Activated B cell treated with CpG ODN at 0.5 μM for 24 hours (primary cell): Measurements from ENCODE around the gene RNF225. TPM values are rescaled to one million over a fixed set of nuclear protein-coding genes. Genes with fewer than 3 reads are reported as not detected.
A peak's percentile ranks its signal among the peaks of the same experiment; 100 is the strongest.

Experiments used
- ATAC-seq: fragments of 200-7000 bp; cut with Tn5 transposase; one replicate; pipeline ENCODE4 v1.10.0; 2021; ENCODE audit warnings: low read depth, mild to moderate bottlenecking, moderate library complexity
- CTCF ChIA-PET: fragments of 350-600 bp; sonication (Branson Sonifier 250); formaldehyde crosslinking; loops from one replicate; lab custom pipeline; 2021; ENCODE audit warnings: antibody characterized with exemption; lab: Charles Lee
- POLR2A ChIA-PET: fragments of 350-600 bp; sonication (Branson Sonifier 250); formaldehyde crosslinking; loops from one replicate; lab custom pipeline; 2021; ENCODE audit warnings: antibody characterized with exemption; lab: Charles Lee
- DNase-seq: peaks from one replicate; pipeline ENCODE4 v3.0.0; 2022
- H3K27ac Mint-ChIP-seq: one replicate; pipeline ENCODE4 v1.8.0; 2020; ENCODE audit warnings: mixed read lengths
- H3K27me3 Mint-ChIP-seq: one replicate; pipeline ENCODE4 v1.8.0; 2021; ENCODE audit warnings: mixed read lengths
- H3K36me3 Mint-ChIP-seq: one replicate; pipeline ENCODE4 v1.8.0; 2021; ENCODE audit warnings: low read depth, mixed read lengths
- H3K4me1 Mint-ChIP-seq: one replicate; pipeline ENCODE4 v1.8.0; 2021; ENCODE audit warnings: mixed read lengths
- H3K4me3 Mint-ChIP-seq: one replicate; pipeline ENCODE4 v1.8.0; 2020; ENCODE audit warnings: mild to moderate bottlenecking, mixed read lengths
- H3K9me3 Mint-ChIP-seq: one replicate; pipeline ENCODE4 v1.8.0; 2020; ENCODE audit warnings: mixed read lengths
- intact Hi-C: fragments of 100-400 bp; cut with micrococcal nuclease; formaldehyde crosslinking; loops from one replicate; pipeline ENCODE4 v1.15.1; 2024
- total RNA-seq: library from RNA; stranded (reverse); gene quantifications from 2 replicates; pipeline ENCODE4 v1.2.3, GENCODE V29; 2022
- TF ChIP-seq, protein P1 (sequence below): fragments of 200-600 bp; IDR thresholded peaks from one replicate; pipeline ENCODE4 v1.8.0; 2022; ENCODE audit warnings: antibody characterized with exemption, mild to moderate bottlenecking

RNF225 gene
- total RNA-seq, 1 donor from 2014 or later = not detected

DNA sequence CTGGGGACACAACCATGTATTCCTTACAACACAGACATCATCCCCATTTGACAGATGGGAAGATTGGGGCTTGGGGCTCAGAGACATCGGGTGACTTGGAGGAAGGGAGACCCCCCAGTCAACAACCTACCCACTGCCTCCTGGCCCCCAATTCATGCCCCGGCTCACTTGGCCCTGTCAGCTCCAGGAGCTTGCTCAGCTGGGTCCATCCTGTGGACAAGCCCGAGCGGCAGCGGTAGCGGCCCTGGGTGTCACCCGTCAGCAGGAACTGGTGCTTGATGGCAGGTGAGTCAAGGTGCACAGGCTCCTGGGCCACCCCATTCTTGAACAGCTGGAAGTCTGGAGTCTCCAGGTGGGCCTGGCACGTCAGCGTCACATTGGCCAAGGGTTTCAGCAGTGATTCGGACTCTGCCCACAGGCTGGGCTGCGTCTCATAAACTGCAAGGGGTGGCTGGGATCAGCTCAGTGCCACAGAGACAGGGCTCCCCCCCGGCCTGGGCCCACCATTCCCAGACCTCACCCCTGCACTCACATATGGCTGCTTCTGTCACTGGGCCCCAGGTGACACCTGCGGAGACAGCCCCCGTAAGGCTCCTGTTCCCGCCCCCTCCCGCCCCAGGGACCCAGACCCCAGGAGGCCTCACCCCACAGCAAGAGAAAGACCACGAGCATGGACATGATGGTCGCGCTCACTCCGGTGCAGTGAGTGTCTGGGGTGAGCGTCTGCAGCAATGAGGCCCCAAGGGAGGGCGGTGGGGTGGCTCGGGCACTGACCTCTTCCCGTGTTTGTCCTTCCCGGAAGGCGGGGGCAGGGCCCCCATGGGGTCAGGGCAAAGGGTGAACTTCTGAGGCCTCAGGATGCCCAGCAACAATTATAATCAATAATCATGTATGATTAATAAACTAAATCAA is 42.4 kb upstream of the RNF225 start, which contains the start of gene A1BG:
Gene A1BG (minus strand): TSS at position 733 of the 912 bp plus-strand sequence. CDS start 55 bp downstream, at position 678.
- DNase-seq (no peak), ATAC-seq (no peak)
- Mint-ChIP-seq H3K36me3 (peaks cover 6% of the 10 kb centered on the region), H3K27me3 (no peaks in the 10 kb centered on the region), H3K4me3 (no peak within 1 kb of the TSS), H3K9me3 (no peaks in the 10 kb centered on the region), H3K27ac (no peak within 1 kb of the TSS), H3K4me1 (peaks cover 31% of the 10 kb centered on the region)
- POLR2A ChIA-PET = no interaction called here
- CTCF ChIA-PET = no interaction called here
- TF ChIP-seq, protein P1, sequence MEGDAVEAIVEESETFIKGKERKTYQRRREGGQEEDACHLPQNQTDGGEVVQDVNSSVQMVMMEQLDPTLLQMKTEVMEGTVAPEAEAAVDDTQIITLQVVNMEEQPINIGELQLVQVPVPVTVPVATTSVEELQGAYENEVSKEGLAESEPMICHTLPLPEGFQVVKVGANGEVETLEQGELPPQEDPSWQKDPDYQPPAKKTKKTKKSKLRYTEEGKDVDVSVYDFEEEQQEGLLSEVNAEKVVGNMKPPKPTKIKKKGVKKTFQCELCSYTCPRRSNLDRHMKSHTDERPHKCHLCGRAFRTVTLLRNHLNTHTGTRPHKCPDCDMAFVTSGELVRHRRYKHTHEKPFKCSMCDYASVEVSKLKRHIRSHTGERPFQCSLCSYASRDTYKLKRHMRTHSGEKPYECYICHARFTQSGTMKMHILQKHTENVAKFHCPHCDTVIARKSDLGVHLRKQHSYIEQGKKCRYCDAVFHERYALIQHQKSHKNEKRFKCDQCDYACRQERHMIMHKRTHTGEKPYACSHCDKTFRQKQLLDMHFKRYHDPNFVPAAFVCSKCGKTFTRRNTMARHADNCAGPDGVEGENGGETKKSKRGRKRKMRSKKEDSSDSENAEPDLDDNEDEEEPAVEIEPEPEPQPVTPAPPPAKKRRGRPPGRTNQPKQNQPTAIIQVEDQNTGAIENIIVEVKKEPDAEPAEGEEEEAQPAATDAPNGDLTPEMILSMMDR = no peak
- intact Hi-C loops = no loop called here

DNA sequence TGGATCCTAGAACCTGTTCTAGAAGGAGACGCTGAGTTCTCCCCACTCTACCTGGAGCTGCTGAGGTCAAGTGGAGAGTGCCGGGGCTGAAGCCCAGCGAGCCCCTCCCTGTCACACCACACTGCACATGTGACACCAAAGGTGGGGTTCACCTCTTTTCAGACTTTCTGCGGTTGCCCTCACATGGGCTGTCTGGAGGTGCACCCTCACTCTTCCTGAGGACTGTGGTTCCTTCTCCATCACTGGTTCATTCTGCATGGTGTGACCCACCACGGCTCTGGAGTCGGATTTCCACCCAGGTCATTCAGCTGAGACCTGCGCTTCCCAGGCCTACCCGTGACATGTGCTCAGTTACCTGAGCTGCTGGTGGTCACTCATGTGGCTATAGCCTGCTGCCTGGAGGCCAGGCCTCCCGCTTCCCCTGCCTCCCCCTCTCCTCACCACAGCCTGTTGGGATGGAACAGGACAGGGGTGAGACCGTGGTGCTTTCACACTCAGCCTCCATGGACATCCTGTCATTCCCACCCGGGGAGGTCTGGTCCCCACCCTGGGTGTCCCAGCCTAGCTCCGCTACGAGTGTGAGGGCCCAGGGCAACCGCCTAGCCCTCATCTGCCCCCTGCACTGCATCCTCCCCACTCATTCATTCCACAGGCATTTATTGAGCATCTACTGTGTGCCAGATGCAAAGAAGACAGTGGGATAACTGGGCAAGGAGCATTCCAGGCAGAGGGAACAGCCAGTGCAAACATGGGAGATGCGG is 41.6 kb upstream of the RNF225 start:
- Mint-ChIP-seq H3K27ac (no peak overlapping the region), H3K36me3 (peaks cover 6% of the 10 kb centered on the region), H3K27me3 (no peaks in the 10 kb centered on the region), H3K4me1 (peaks cover 25% of the 10 kb centered on the region), H3K4me3 (no peak overlapping the region), H3K9me3 (no peaks in the 10 kb centered on the region)
- ChIA-PET POLR2A (interaction anchor here (1.0 kb wide), 1 partner anchor 104 kb away, joined by 3 read pairs; no protein-coding TSS in a partner anchor), CTCF (no interaction called here)
- TF ChIP-seq, protein P1 = no peak
- intact Hi-C loops = no loop called here
- DNase-seq (no peak), ATAC-seq (no peak)

DNA sequence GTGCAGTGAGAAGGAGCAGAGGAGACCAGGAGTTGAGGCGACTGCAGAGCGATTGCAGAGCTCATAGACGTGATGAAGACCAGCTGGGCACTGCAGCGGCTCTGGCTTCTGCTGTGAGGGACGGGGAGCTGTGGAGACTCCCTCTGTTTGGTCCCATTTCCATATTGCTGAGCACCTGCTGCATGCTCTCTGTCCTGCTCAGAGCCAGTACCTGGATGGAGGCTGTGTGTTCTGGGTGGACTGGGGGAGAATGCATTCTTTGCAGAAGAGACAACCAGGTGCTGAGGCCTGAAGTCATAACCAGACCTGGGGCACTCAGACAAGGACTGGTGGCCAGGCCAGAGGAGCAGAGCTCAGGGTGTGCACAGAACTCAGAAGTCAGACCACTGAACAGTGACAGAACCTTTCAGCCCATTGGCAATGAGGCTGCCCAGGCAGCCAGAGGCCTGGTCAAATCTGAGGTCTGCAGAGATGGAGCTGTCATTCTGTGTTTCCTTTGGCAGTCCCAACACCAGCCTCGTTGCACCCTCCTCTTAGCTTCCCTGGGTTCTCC is 40.9 kb upstream of the RNF225 start:
- Mint-ChIP-seq H3K4me3 (no peak overlapping the region), H3K27ac (no peak overlapping the region), H3K9me3 (no peaks in the 10 kb centered on the region), H3K4me1 (peaks cover 23% of the 10 kb centered on the region), H3K27me3 (peaks cover 2% of the 10 kb centered on the region), H3K36me3 (peaks cover 4% of the 10 kb centered on the region)
- TF ChIP-seq, protein P1 = no peak
- DNase-seq (no peak), ATAC-seq (no peak)
- CTCF ChIA-PET = no interaction called here
- POLR2A ChIA-PET = interaction anchor here (1.0 kb wide), 1 partner anchor 105 kb away, joined by 3 read pairs; no protein-coding TSS in a partner anchor
- intact Hi-C loops = no loop called here

DNA sequence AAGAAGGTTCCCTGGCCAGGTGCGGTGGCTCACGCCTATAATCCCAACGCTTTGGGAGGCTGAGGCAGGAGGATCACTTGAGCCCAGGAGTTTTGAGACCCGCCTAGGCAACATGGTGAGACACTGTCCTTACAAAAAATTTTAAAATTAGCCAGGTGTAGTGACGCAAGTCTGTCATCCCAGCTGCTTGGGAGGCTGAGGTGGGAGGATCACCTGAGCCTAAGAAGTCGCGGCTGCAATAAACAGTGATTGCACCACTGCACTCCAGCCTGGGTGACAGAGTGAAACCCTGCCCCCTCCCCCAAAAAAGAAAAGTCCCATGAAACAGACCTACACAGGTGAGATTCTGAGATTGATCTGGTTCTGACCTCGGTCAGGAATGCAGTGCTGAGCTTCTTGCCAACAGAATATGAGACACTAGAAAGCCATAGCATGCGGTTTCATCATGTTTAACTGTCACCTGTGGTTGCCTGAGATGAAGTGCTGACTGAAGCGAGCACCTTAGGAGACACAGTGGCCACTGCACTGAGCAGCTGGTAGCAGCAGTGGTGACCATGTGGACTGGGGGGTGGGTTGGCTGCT is 40.1 kb upstream of the RNF225 start:
- ChIA-PET CTCF (no interaction called here), POLR2A (interaction anchor here (1.2 to 1.8 kb wide), 2 partner anchors 8 to 30 kb away, joined by 3 to 14 read pairs; no protein-coding TSS in a partner anchor)
- ATAC-seq = no peak
- H3K9me3 Mint-ChIP-seq = no peaks in the 10 kb centered on the region
- H3K36me3 Mint-ChIP-seq = peaks cover 2% of the 10 kb centered on the region
- DNase-seq = no peak
- TF ChIP-seq, protein P1 = no peak
- H3K4me3 Mint-ChIP-seq = peak overlapping the region; percentile 28
- H3K4me1 Mint-ChIP-seq = peaks cover 20% of the 10 kb centered on the region
- intact Hi-C loops = no loop called here
- H3K27me3 Mint-ChIP-seq = peaks cover 2% of the 10 kb centered on the region
- H3K27ac Mint-ChIP-seq = no peak overlapping the region
